Thoracic aorta (tissue), 2 donors: ENCODE results near the gene JAK3. TPM values are rescaled to one million over a fixed set of nuclear protein-coding genes. Genes with fewer than 3 reads are reported as not detected.

Source experiments
- ATAC-seq: fragments of 150-250 bp; one replicate; pipeline ENCODE4 v1.8.0; 2017; ENCODE audit warnings: low read depth; ENCODE audit not compliant: insufficient number of reproducible peaks, low FRiP score
- DNase-seq: peaks from one replicate; pipeline ENCODE4 v3.0.0-alpha.2; 2020; ENCODE audit warnings: low spot score
- H3K27ac ChIP-seq, 2 donors: fragments of 200-600 bp; sonication (generic); 1 replicate in 1 of 2; 2 replicates in 1 of 2; pipeline ENCODE4 v1.5.1; 2016; ENCODE audit warnings: mild to moderate bottlenecking in 2 of 2, moderate library complexity in 2 of 2
- H3K27me3 ChIP-seq: fragments of 200-600 bp; sonication (generic); replicated peaks from 2 replicates; pipeline ENCODE4 v1.6.0; 2016; ENCODE audit warnings: mild to moderate bottlenecking; ENCODE audit not compliant: insufficient read depth
- H3K36me3 ChIP-seq: fragments of 200-600 bp; sonication (generic); one replicate; pipeline ENCODE4 v1.5.1; 2016
- H3K4me1 ChIP-seq, 2 donors: fragments of 200-600 bp; sonication (generic); 1 replicate in 1 of 2; 2 replicates in 1 of 2; pipeline versions ENCODE4 v1.5.1 to v1.6.0; 2016; ENCODE audit warnings: low read depth in 2 of 2, mild to moderate bottlenecking in 1 of 2; ENCODE audit not compliant: control insufficient read depth in 1 of 2
- H3K4me3 ChIP-seq: fragments of 200-600 bp; sonication (generic); 2 replicates; pipeline ENCODE4 v1.5.1; 2016; ENCODE audit warnings: mild to moderate bottlenecking
- H3K9me3 ChIP-seq: fragments of 200-600 bp; sonication (generic); 2 replicates; pipeline ENCODE4 v1.5.1; 2016
- CTCF ChIP-seq: fragments of 200-600 bp; sonication (generic); IDR thresholded peaks from one replicate; pipeline ENCODE4 v1.5.1; 2019; ENCODE audit warnings: antibody characterized with exemption
- total RNA-seq, 2 donors: library from RNA; depleted of rRNA; stranded (reverse); fragments of >200 nt; gene quantifications; one replicate each; pipeline versions ENCODE4 v1.1.0 to v1.2.3, GENCODE V29; 2016

Gene JAK3
- total RNA-seq, 2 donors from 2014 or later: 12.7 to 35.8 TPM

GRCh38 chr19:17794731-17795494 is 52.9 kb downstream of the JAK3 start, which contains the start of gene B3GNT3:
Gene B3GNT3 (plus strand): TSS chr19:17795138. CDS start chr19:17807808, 12,670 bp downstream.
- H3K4me3 ChIP-seq: peak within 1 kb of the TSS; percentile 56
- H3K27ac ChIP-seq: no peak within 1 kb of the TSS
- H3K9me3 ChIP-seq: no peaks in the 10 kb centered on the region
- H3K4me1 ChIP-seq: peaks cover 0 to 3% of the 10 kb centered on the region in 2 donors
- DNase-seq: no peak
- TF ChIP-seq CTCF: no peak
- no peaks in the 10 kb centered on the region for H3K36me3 ChIP-seq
- peaks cover 5% of the 10 kb centered on the region for H3K27me3 ChIP-seq
- no peak for ATAC-seq

GRCh38 chr19:17794412-17794730 is 53.4 kb downstream of the JAK3 start:
- Histone ChIP-seq H3K9me3 (no peaks in the 10 kb centered on the region), H3K4me1 (peaks cover 0 to 3% of the 10 kb centered on the region in 2 donors), H3K27me3 (peaks cover 5% of the 10 kb centered on the region), H3K4me3 (peak overlapping the region; percentile 56), H3K36me3 (no peaks in the 10 kb centered on the region), H3K27ac (no peak overlapping the region)
- no peak for TF ChIP-seq CTCF
- DNase-seq (no peak), ATAC-seq (no peak)

- Histone ChIP-seq H3K9me3 (no peaks in the 10 kb centered on the region), H3K4me3 (no peak overlapping the region), H3K4me1 (peaks cover 0 to 3% of the 10 kb centered on the region in 2 donors), H3K27ac (no peak overlapping the region), H3K36me3 (no peaks in the 10 kb centered on the region), H3K27me3 (peaks cover 5% of the 10 kb centered on the region)
- ATAC-seq: no peak
- TF ChIP-seq CTCF: no peak
- no peak for DNase-seq
Measured at GRCh38 chr19:17790059-17790780, 57.6 kb downstream of the JAK3 start.

GRCh38 chr19:17788632-17789031 is 59.1 kb downstream of the JAK3 start:
- no peak overlapping the region for H3K27ac ChIP-seq
- no peaks in the 10 kb centered on the region for H3K9me3 ChIP-seq
- H3K4me3 ChIP-seq: no peak overlapping the region
- DNase-seq (no peak), ATAC-seq (no peak)
- H3K27me3 ChIP-seq: no peaks in the 10 kb centered on the region
- H3K36me3 ChIP-seq: no peaks in the 10 kb centered on the region
- no peak for TF ChIP-seq CTCF
- no peaks in the 10 kb centered on the region for H3K4me1 ChIP-seq

- H3K27ac ChIP-seq: no peak overlapping the region
- no peaks in the 10 kb centered on the region for H3K36me3 ChIP-seq
- no peaks in the 10 kb centered on the region for H3K27me3 ChIP-seq
- DNase-seq (no peak), ATAC-seq (no peak)
- H3K4me1 ChIP-seq: no peaks in the 10 kb centered on the region
- no peak overlapping the region for H3K4me3 ChIP-seq
- no peaks in the 10 kb centered on the region for H3K9me3 ChIP-seq
- TF ChIP-seq CTCF: no peak
Measured at GRCh38 chr19:17787274-17787913, 60.4 kb downstream of the JAK3 start.
